Measurements from ENCODE around the gene LARP1.
"Not testable (repeated sequence)": the region's sequence is repeated elsewhere in the genome, so short reads cannot be mapped to it uniquely, and the experiment has no call there.

LARP1 gene

DNA sequence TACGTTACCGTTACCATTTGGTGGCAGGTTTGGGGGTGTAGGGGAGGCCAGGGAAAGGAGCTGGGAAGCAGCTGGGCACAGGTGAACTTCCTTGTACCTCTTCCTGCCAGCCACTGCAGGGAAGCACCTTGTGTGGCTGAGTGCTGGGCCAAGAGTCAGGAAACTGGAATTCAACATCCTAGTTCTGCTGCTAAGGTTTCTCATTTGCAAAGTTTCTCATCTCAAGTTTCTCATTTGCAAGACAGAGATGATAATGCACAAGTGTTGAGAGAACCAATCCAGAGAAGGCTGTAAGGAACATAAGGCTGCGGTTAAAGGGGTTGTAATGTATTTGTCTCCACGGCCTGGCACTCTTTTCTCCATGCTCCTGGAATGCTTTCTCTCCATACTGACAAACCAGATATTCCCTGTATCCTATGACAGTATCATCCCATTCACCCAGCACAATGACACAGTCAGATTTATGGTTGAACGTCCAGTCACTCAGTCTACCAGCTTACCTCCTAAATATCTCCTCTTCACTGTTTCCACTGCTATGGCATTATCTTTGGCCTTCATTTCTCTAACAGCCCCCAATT, 33.6 kb upstream of the LARP1 start:
- Histone ChIP-seq H3K4me3 (ENCODE audit: low read depth in 1 of 2, low read length in 2 of 2) (no peak overlapping the region), H3K4me1 (ENCODE audit: control insufficient read depth in 1 of 2, insufficient read depth in 2 of 2, low read length in 2 of 2) (peaks cover 19 to 20% of the 10 kb centered on the region in 2 donors), H3K27me3 (ENCODE audit: control insufficient read depth in 1 of 2, insufficient read depth in 2 of 2, low read length in 2 of 2) (no peaks in the 10 kb centered on the region), H3K9ac (ENCODE audit: low read depth in 1 of 2, low read length in 2 of 2) (no peak overlapping the region), H3K27ac (ENCODE audit: low read depth, low read length) (no peak overlapping the region), H3K9me3 (ENCODE audit: control insufficient read depth in 1 of 2, low read length in 2 of 2) (no peaks in the 10 kb centered on the region), H3K36me3 (ENCODE audit: control insufficient read depth in 1 of 2, insufficient read depth in 2 of 2, low read length in 2 of 2) (peaks cover 0 to 2% of the 10 kb centered on the region in 2 donors)

DNA sequence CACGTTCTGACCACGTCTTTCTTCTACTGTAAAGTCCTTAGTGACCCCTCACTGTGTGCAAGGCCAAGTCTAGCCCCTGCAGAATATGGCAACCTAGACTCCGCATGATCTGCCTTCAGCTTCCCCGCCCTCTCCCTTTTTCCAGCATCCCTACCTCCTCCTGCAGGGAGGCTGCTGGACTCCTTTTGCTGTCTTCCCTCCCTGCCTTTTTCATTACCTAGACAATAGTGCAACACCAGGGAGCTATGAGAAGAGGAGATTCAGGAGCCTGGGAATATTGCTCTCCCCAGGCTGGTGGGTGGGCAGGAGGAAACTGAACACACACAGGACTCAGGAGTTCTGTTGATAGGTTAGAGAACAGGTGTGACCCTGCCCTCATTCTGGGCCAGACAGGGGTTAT, 33.1 kb upstream of the LARP1 start:
- H3K4me3 ChIP-seq (ENCODE audit: low read depth in 1 of 2, low read length in 2 of 2): no peak overlapping the region
- peaks cover 0 to 1% of the 10 kb centered on the region in 2 donors for H3K36me3 ChIP-seq (ENCODE audit: control insufficient read depth in 1 of 2, insufficient read depth in 2 of 2, low read length in 2 of 2)
- no peak overlapping the region for H3K9ac ChIP-seq (ENCODE audit: low read depth in 1 of 2, low read length in 2 of 2)
- H3K4me1 ChIP-seq (ENCODE audit: control insufficient read depth in 1 of 2, insufficient read depth in 2 of 2, low read length in 2 of 2): peaks cover 19 to 23% of the 10 kb centered on the region in 2 donors
- no peaks in the 10 kb centered on the region for H3K27me3 ChIP-seq (ENCODE audit: control insufficient read depth in 1 of 2, insufficient read depth in 2 of 2, low read length in 2 of 2)
- no peaks in the 10 kb centered on the region for H3K9me3 ChIP-seq (ENCODE audit: control insufficient read depth in 1 of 2, low read length in 2 of 2)
- H3K27ac ChIP-seq (ENCODE audit: low read depth, low read length): no peak overlapping the region

DNA sequence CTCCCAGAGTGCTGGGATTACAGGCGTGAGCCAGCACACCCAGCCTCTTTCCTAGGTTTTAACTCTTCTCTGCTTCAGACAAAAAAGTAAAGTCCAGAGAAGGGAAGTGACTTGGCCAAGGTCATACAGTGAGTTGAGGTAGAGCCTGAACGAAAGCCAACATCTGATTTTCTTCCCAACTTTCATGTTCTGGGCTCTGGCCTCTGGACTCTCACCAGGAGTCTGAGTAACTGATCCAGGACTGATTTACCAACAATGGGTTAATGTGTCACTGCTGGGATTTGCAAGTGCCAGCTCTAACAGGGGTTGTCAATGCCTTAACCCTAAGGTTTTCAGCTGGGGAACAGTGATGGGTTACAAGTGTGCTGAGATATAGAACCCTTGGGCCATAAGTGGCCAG, 32.2 kb upstream of the LARP1 start:
- H3K27me3 ChIP-seq (ENCODE audit: control insufficient read depth in 1 of 2, insufficient read depth in 2 of 2, low read length in 2 of 2): no peaks in the 10 kb centered on the region
- no peak overlapping the region for H3K4me3 ChIP-seq (ENCODE audit: low read depth in 1 of 2, low read length in 2 of 2)
- no peaks in the 10 kb centered on the region for H3K36me3 ChIP-seq (ENCODE audit: control insufficient read depth in 1 of 2, insufficient read depth in 2 of 2, low read length in 2 of 2)
- no peak overlapping the region for H3K9ac ChIP-seq (ENCODE audit: low read depth in 1 of 2, low read length in 2 of 2)
- H3K9me3 ChIP-seq (ENCODE audit: control insufficient read depth in 1 of 2, low read length in 2 of 2): no peaks in the 10 kb centered on the region
- H3K4me1 ChIP-seq (ENCODE audit: control insufficient read depth in 1 of 2, insufficient read depth in 2 of 2, low read length in 2 of 2): peaks cover 15 to 26% of the 10 kb centered on the region in 2 donors
- H3K27ac ChIP-seq (ENCODE audit: low read depth, low read length): no peak overlapping the region

DNA sequence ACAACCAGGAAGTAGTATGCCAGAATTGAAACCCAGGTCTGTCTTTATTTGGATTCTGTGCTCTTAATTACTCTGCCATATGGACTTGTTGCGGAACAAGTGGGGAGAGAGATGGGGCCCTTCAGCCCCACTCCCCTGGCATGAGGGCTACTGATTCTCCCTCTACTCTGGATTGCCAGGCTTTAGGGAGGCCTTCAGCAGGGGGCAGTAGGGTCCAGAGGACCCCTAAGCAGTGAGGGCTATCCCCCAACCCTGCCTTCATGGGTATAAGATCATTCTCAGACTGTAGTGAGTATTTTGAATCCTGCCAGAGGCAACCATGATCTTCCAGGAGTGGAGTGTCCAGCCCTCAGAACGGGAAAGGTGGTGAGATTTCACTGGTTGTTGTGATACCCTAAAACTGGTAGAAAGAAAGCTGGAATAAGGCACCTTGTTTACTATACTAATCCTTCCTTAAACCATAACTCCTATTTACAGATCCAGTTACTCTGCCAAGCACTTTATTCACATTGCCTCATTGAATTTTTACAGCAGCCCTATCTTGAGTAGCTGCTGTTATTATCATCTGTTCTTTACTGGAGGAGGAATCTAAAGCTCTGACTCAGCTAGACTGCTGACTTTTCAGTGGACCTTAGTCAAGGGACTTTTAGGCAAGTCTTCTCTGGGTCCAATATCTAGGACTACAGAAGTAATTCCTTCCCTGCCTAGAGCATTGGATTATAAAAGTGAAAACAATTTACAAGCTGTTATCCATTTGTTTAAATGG, 31.3 kb upstream of the LARP1 start:
- no peak overlapping the region for H3K4me3 ChIP-seq (ENCODE audit: low read depth in 1 of 2, low read length in 2 of 2)
- H3K36me3 ChIP-seq (ENCODE audit: control insufficient read depth in 1 of 2, insufficient read depth in 2 of 2, low read length in 2 of 2): no peaks in the 10 kb centered on the region
- no peaks in the 10 kb centered on the region for H3K27me3 ChIP-seq (ENCODE audit: control insufficient read depth in 1 of 2, insufficient read depth in 2 of 2, low read length in 2 of 2)
- H3K9ac ChIP-seq (ENCODE audit: low read depth in 1 of 2, low read length in 2 of 2): peak overlapping the region in 1 of 2 donors; percentile 35
- H3K9me3 ChIP-seq (ENCODE audit: control insufficient read depth in 1 of 2, low read length in 2 of 2): no peaks in the 10 kb centered on the region
- H3K4me1 ChIP-seq (ENCODE audit: control insufficient read depth in 1 of 2, insufficient read depth in 2 of 2, low read length in 2 of 2): peaks cover 15 to 26% of the 10 kb centered on the region in 2 donors
- no peak overlapping the region for H3K27ac ChIP-seq (ENCODE audit: low read depth, low read length)

DNA sequence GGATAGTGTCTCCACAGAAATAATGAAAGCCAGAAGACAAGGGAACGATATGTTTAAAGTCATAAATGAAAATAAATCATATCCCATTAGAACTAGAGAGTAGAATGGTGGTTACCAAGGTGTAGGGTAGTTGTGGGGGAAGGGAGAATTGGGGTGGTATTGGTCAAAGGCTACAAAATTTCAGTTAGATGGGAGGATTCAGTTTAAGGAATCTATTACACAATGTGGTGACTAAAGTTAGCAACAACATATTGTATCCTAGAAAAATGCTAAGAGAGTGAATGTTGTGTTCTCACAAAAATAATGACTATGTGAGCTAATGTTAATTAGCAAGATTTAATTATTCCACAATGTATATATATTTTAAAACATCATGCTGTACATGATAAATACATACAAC, 27.8 kb upstream of the LARP1 start:
- Histone ChIP-seq H3K4me3 (ENCODE audit: low read depth in 1 of 2, low read length in 2 of 2) (no peak overlapping the region), H3K36me3 (ENCODE audit: control insufficient read depth in 1 of 2, insufficient read depth in 2 of 2, low read length in 2 of 2) (no peaks in the 10 kb centered on the region), H3K4me1 (ENCODE audit: control insufficient read depth in 1 of 2, insufficient read depth in 2 of 2, low read length in 2 of 2) (peaks cover 15 to 26% of the 10 kb centered on the region in 2 donors), H3K27ac (ENCODE audit: low read depth, low read length) (no peak overlapping the region), H3K9me3 (ENCODE audit: control insufficient read depth in 1 of 2, low read length in 2 of 2) (no peaks in the 10 kb centered on the region), H3K27me3 (ENCODE audit: control insufficient read depth in 1 of 2, insufficient read depth in 2 of 2, low read length in 2 of 2) (no peaks in the 10 kb centered on the region), H3K9ac (ENCODE audit: low read depth in 1 of 2, low read length in 2 of 2) (no peak overlapping the region)

DNA sequence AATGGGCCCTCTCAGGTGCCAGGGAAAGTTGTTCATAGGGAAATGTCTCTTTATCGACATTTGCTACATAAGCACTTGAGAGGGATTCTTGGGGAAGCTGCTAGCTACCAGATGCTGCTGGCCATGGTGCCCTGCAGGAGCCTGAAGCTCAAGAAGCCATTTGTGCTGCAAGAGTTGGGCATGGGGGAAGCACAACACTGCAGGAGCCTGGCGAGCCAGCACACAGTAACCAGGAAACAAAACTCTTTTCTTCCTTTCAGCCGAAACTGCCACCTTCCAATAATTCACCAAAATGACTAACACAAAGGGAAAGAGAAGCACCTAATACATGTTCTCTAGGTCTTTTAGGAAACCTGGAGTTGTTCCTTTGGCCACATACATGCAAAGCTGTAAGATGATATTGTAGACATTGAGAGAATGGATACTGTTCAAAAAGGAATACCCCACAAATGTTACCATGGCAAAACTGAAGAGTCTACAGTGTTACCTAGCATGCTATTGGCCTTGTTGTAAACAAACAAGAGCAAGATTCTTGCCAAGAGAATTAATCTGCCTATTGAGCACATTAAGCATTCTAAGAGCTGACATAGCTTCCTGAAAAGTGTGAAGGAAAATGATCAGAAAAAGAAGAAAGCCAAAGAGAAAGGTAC, 26.1 kb upstream of the LARP1 start:
- Histone ChIP-seq H3K27ac (ENCODE audit: low read depth, low read length) (no peak overlapping the region), H3K4me1 (ENCODE audit: control insufficient read depth in 1 of 2, insufficient read depth in 2 of 2, low read length in 2 of 2) (peaks cover 5 to 13% of the 10 kb centered on the region in 2 donors), H3K9me3 (ENCODE audit: control insufficient read depth in 1 of 2, low read length in 2 of 2) (no peaks in the 10 kb centered on the region), H3K36me3 (ENCODE audit: control insufficient read depth in 1 of 2, insufficient read depth in 2 of 2, low read length in 2 of 2) (no peaks in the 10 kb centered on the region), H3K27me3 (ENCODE audit: control insufficient read depth in 1 of 2, insufficient read depth in 2 of 2, low read length in 2 of 2) (no peaks in the 10 kb centered on the region), H3K9ac (ENCODE audit: low read depth in 1 of 2, low read length in 2 of 2) (no peak overlapping the region), H3K4me3 (ENCODE audit: low read depth in 1 of 2, low read length in 2 of 2) (no peak overlapping the region)

DNA sequence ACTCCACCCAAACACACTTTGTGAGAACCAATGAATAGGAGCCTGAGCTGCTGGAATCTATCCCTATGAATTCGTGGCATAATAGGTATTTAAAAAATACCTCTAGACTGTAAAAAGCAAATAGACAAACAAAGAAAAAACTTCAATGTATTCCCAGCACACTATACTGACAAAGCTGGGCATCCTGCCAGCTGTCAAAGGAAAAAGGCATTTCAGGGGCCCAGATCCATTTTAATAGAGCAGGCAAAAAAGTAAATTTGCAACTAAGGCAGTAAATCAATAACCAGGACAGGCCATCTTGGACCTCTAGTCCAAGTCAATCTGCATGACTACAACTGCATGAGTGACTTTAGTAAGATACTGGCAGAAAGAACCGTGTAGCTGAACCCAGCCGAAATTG, 25.6 kb upstream of the LARP1 start:
- no peak overlapping the region for H3K9ac ChIP-seq (ENCODE audit: low read depth in 1 of 2, low read length in 2 of 2)
- no peaks in the 10 kb centered on the region for H3K36me3 ChIP-seq (ENCODE audit: control insufficient read depth in 1 of 2, insufficient read depth in 2 of 2, low read length in 2 of 2)
- no peak overlapping the region for H3K27ac ChIP-seq (ENCODE audit: low read depth, low read length)
- H3K27me3 ChIP-seq (ENCODE audit: control insufficient read depth in 1 of 2, insufficient read depth in 2 of 2, low read length in 2 of 2): no peaks in the 10 kb centered on the region
- no peak overlapping the region for H3K4me3 ChIP-seq (ENCODE audit: low read depth in 1 of 2, low read length in 2 of 2)
- peaks cover 1 to 8% of the 10 kb centered on the region in 2 donors for H3K4me1 ChIP-seq (ENCODE audit: control insufficient read depth in 1 of 2, insufficient read depth in 2 of 2, low read length in 2 of 2)
- no peaks in the 10 kb centered on the region for H3K9me3 ChIP-seq (ENCODE audit: control insufficient read depth in 1 of 2, low read length in 2 of 2)

DNA sequence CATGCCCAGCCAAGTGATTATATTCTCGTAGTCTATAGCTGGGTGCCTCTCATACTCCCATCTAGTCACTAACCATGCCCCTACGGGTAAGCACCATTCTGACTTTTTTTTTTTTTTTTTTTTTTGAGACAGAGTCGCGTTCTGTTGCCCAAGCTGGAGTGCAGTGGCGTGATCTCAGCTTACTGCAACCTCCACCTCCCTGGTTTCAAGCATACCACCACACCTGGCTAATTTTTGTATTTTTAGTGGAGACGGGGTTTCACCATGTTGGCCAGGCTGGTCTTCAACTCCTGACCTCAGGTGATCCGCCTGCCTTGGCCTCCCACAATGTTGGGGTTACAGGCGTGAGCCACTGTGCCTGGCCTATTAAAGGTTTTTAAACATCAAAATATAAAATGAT, 24.4 kb upstream of the LARP1 start:
- not testable (repeated sequence) for H3K27me3 ChIP-seq (ENCODE audit: control insufficient read depth in 1 of 2, insufficient read depth in 2 of 2, low read length in 2 of 2); H3K4me1 ChIP-seq (ENCODE audit: control insufficient read depth in 1 of 2, insufficient read depth in 2 of 2, low read length in 2 of 2); H3K36me3 ChIP-seq (ENCODE audit: control insufficient read depth in 1 of 2, insufficient read depth in 2 of 2, low read length in 2 of 2)

DNA sequence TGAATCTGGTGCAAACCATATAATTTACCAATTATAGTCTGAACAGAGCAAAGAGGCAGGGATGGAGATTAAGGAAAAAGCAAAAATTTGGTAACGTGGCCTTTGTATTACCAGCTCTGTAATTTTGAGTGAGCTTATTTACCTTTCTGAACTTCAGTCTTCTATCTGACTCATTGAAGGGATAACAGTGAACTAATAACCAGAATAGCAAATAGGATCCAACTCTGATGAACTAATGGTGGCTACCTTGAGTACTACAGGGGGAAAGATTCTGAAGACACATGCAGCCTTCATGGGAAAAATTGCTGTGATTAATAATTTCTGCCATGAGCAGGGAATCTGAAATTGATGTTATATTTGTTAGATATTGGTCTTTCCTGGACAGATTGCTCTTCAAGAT, 23.0 kb upstream of the LARP1 start:
- Histone ChIP-seq H3K36me3 (ENCODE audit: control insufficient read depth in 1 of 2, insufficient read depth in 2 of 2, low read length in 2 of 2) (no peaks in the 10 kb centered on the region), H3K4me1 (ENCODE audit: control insufficient read depth in 1 of 2, insufficient read depth in 2 of 2, low read length in 2 of 2) (peaks cover 0 to 2% of the 10 kb centered on the region in 2 donors), H3K9ac (ENCODE audit: low read depth in 1 of 2, low read length in 2 of 2) (no peak overlapping the region), H3K27me3 (ENCODE audit: control insufficient read depth in 1 of 2, insufficient read depth in 2 of 2, low read length in 2 of 2) (no peaks in the 10 kb centered on the region), H3K4me3 (ENCODE audit: low read depth in 1 of 2, low read length in 2 of 2) (no peak overlapping the region), H3K9me3 (ENCODE audit: control insufficient read depth in 1 of 2, low read length in 2 of 2) (no peaks in the 10 kb centered on the region), H3K27ac (ENCODE audit: low read depth, low read length) (no peak overlapping the region)

More for the DNA sequence above, 24.4 kb upstream of the LARP1 start:
- H3K9ac ChIP-seq (ENCODE audit: low read depth in 1 of 2, low read length in 2 of 2); H3K4me3 ChIP-seq (ENCODE audit: low read depth in 1 of 2, low read length in 2 of 2); H3K27ac ChIP-seq (ENCODE audit: low read depth, low read length); H3K9me3 ChIP-seq (ENCODE audit: control insufficient read depth in 1 of 2, low read length in 2 of 2): not testable (repeated sequence)
